HCEC 1CT (cell line): ENCODE measurements around the gene MARCHF9.
"Not testable (repeated sequence)": the region's sequence is repeated elsewhere in the genome, so short reads cannot be mapped to it uniquely, and the experiment has no call there.

Experiments
- DNase-seq: peaks from one replicate; pipeline ENCODE4 v3.0.0-alpha.2; 2017

MARCHF9 gene, protein sequence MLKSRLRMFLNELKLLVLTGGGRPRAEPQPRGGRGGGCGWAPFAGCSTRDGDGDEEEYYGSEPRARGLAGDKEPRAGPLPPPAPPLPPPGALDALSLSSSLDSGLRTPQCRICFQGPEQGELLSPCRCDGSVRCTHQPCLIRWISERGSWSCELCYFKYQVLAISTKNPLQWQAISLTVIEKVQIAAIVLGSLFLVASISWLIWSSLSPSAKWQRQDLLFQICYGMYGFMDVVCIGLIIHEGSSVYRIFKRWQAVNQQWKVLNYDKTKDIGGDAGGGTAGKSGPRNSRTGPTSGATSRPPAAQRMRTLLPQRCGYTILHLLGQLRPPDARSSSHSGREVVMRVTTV

DNA sequence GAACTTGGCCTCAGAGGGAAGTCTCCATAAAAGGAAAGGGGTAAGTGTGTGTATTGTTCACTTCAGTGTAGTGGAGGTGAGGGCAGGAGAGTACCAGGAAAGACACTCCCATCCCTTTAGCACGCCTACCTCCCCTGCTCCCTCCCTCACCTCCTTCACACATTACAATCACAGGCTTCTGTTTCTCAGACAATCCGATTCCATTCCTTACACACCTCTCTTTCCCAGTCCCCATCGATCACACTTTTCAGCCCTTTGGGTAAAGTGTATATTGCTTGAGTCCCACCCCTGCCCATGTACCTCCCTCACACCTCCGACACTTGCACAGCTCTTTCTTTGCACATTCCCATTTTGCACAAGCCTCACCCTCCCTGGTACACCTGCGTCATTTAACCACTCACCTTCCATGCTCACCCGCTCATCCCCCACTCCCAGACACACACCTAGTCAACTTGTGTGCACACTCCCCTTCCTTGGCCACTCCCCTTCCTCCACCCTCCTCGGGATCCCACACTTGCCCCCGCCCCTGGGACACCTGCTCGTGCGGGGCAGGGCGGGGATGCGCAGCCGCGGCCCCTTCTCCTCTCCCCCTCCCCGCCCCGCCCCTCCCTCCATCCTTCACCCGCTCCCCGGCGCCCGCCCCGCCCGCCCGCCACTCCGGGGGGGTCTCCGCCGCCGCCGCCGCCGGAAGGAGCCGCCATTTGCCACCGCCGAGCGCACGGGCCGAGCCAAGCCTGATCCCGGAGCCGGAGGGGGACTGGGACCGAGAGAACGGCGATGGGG, at the start of gene MARCHF9:
Gene MARCHF9 (plus strand): TSS at position 693 of the 783 bp plus-strand sequence. CDS start 426 bp downstream, outside the sequence.
- DNase-seq, result no peak

DNA sequence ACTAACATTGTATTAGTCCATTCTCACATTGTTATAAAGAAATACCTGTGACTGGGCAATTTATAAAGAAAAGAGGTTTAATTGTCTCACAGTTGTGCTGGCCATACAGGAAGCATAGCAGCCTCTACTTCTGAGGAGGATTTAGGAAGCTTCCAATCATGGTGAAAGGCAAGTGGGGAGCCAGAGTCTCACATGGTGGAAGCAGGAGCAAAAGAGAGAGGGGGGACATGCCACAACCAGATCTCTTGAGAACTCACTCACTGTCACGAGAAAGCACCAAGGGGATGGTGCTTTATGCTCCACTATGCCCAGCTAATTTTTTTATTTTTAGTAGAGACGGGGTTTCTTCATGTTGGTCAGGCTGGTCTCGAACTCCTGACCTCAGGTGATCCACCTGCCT, 47.7 kb upstream of the MARCHF9 start:
- no peak for DNase-seq

DNA sequence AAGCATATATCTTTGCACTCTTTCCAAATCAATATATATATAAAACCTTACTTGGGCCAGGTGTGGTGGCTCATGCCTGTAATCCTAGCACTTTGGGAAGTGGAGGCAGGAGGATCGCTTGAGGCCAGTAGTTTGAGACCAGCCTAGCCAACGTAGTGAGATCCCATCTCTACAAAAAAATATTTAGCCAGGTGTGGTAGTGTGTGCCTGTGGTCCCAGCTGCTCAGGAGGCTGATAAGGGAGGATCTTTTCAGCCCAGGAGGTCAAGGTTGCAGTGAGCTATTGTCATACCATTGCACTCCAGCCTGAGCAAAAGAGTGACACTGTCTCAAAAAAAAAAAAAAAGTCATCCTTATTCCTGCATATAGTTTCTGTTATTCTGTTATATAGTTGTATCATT, 46.6 kb upstream of the MARCHF9 start:
- DNase-seq, result no peak

DNA sequence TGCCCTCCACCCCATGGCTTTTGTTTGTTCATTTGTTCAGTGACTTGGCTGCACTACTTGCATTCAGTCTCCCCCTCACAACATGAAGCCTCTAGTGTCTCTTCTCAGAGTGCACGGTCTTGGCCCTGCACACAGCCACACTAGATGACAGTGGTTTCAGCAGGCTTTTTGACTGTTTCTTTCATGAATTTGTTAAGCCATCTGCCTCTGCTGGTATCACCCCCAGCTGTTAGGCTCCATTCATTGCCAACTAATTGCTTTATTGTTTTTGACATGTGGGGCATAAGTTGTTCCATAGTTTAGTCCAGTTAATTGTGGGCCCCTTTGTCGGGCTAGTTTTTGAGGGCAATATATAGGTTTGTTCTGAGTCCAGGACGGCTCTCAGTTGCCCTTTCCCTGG, 42.2 kb upstream of the MARCHF9 start:
- DNase-seq, result no peak

DNA sequence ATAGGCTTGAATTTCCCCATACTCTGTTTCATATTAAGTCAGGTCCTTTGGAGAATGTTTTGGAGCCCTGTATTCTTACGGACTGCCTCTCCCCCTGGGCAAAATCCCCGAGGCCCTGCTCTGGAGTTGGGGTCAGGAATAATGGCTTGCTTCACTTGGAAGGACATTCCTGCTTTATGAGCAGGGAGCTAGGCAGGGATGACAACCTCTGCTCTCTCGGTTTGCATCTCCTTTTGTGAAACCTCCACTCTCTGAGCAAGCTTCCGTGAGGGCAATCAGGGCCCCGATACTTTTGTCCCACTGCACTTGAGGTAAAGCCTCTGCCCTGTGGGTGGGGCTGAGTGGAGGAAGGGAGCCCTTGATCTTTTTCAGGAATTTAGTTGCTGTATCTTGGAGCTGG, 41.7 kb upstream of the MARCHF9 start:
- DNase-seq, result no peak

DNA sequence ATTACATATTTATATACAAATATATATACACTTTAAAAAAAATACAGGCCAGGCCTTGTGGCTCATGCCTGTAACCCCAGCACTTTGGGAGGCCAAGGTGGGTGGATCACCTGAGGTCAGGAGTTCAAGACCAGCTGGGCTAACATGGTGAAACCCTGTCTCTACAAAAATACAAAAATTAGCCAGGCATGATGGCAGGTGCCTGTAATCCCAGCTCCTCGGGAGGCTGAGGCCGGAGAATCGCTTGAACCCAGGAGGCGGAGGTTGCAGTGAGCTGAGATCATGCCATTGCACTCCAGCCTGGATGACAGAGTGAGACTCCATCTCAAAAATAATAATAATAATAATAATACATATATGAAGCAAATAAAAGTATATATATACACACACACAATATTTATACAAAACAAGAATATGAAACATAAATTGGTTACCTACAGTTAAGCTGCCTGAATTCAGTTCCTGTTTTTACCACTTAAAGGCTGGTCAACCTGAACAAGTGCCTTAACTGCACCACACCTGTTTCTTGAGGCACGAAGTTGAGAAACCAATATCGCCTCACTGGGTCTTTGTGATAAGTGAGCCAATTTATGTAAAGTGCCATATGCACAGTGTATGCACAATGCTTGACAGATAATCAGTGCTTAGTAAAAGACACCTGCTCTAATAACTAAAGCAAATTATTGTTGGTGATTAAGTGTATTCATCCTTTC, 39.7 kb upstream of the MARCHF9 start:
- not testable (repeated sequence) for DNase-seq

DNA sequence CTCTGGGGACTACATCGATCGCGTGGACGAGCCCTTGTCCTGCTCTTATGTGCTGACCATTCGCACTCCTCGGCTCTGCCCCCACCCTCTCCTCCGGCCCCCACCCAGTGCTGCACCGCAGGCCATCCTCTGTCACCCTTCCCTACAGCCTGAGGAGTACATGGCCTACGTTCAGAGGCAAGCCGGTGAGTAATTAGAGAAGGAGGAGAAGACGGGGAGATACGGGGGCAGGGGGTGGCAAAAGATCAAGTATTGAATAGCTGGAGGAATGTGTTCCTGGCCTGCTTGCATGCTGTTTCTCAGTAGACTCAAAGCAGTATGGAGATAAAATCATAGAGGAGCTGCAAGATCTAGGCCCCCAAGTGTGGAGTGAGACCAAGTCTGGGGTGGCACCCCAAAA, 39.1 kb upstream of the MARCHF9 start:
- no peak for DNase-seq

DNA sequence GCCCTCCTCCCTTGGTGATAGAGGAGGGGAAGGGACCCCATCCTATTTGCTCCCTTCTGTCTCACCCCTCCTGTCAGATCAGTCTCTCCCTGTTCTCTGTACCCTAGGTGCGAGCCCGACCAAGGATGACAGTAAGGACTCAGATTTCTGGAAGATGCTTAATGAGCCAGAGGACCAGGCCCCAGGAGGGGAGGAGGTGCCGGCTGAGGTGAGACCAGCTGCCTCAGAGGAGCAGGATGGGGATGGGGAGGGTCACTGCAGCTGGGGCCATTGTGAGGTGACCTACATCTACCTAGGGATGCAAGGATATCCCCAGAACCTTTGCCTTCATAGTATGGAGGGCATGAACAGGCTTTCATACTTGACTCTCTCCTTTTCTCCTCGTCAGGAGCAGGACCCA, 38.6 kb upstream of the MARCHF9 start:
- DNase-seq, result no peak

DNA sequence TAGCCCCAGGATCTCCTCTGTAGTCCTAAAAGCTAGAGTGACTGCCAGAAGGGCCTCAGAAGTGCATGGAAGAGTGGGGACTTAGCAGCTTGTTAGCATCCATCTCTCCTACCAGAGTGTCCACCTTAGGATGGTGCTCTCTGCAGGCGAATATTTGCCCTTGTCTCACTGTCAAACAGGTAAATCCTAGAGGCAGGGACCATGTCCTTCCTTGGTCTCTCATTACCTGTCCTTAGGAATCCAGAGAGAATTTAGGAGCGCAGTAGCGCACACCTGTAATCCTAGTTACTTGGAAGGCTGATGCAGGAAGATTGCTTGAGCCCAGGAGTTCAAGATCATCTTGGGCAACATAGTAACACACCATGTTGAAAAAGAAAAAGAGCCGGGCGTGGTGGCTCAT, 37.8 kb upstream of the MARCHF9 start:
- DNase-seq, result no peak

DNA sequence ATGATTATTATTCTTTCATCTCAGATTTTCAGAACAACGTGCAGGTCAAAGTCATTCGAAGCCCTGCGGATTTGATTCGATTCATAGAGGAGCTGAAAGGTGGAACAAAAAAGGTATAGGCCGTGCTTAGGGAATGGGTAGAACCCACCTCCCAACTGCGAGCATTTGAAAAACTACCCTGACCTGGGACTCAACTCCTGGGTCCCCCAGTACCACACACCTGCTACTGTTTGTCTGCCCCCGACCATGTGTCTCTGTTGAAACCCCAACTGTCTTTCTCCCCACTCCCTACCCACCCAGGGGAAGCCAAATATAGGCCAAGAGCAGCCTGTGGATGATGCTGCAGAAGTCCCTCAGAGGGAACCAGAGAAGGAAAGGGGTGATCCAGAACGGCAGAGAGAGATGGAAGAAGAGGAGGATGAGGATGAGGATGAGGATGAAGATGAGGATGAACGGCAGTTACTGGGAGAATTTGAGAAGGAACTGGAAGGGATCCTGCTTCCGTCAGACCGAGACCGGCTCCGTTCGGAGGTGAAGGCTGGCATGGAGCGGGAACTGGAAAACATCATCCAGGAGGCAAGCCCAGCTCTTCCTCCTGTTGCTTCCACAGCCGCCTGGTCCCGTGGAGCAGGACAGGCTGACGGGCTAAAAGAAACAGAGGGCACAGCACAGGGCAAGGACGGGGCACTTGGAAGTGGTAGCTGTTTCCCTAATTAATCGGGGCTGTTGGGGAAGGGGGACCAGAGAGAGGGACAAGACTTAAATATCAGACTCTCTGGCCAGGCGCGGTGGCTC, 36.9 kb upstream of the MARCHF9 start:
- DNase-seq, result no peak

DNA sequence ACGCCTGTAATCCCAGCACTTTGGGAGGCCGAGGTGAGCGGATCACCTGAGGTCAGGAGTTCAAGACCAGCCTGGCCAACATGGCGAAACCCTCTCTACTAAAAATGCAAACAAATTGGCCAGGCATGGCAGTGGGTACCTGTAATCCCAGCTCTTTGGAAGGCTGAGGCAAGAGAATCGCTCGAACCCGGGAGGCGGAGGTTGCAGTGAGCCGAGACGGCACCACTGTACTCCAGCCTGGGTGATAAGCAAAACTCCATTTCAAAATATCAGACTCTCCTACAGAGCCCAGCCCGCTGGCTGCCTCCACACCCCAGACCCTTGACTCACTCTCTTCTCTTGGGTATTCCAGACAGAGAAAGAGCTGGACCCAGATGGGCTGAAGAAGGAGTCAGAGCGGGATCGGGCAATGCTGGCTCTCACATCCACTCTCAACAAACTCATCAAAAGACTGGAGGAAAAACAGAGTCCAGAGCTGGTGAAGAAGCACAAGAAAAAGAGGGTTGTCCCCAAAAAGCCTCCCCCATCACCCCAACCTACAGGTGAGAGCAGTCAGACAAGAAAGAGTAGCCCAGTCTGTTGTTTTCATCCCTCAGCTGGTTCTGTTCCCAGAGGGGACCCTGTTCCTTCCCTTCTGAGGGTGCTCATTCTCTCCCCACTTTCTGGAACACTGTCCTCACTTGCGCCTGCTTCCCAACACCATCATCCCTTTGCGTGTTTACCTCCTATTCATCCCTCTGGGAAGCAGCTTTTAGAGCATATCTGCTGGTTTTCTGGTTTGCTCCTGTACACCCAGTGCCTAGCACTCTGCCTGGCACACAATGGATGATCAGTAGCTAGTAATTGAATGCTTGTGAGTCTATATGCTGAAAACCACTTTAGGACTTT, 36.0 kb upstream of the MARCHF9 start:
- no peak for DNase-seq

DNA sequence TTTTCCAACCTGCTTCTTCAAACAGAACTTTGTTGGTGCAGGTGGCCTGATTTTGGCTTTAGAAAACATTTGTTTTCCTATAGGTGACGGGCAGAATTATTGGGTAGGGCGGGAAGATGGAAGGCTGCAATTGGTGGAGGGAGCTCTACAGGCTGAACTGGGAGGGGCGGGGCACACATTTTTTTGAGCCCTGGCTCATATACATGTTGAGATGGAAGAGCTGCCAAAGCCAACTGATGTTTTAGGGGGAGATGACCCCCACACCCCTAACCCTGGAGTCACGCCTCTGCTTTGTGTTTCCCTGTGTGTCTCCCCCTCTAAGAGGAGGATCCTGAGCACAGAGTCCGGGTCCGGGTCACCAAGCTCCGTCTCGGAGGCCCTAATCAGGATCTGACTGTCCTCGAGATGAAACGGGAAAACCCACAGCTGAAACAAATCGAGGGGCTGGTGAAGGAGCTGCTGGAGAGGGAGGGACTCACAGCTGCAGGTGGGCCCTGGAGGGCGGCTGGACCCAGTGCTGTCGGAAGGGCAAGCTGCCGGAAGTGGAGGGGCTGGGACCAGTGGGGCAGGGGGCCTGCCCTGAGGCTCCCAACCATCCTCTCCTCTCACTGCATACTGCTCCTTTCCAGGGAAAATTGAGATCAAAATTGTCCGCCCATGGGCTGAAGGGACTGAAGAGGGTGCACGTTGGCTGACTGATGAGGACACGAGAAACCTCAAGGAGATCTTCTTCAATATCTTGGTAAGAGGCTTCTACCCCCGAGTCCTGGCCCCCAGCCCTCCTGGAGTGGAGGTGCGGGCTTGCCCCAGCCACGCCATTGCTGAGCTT, 34.9 kb upstream of the MARCHF9 start:
- DNase-seq, result no peak

DNA sequence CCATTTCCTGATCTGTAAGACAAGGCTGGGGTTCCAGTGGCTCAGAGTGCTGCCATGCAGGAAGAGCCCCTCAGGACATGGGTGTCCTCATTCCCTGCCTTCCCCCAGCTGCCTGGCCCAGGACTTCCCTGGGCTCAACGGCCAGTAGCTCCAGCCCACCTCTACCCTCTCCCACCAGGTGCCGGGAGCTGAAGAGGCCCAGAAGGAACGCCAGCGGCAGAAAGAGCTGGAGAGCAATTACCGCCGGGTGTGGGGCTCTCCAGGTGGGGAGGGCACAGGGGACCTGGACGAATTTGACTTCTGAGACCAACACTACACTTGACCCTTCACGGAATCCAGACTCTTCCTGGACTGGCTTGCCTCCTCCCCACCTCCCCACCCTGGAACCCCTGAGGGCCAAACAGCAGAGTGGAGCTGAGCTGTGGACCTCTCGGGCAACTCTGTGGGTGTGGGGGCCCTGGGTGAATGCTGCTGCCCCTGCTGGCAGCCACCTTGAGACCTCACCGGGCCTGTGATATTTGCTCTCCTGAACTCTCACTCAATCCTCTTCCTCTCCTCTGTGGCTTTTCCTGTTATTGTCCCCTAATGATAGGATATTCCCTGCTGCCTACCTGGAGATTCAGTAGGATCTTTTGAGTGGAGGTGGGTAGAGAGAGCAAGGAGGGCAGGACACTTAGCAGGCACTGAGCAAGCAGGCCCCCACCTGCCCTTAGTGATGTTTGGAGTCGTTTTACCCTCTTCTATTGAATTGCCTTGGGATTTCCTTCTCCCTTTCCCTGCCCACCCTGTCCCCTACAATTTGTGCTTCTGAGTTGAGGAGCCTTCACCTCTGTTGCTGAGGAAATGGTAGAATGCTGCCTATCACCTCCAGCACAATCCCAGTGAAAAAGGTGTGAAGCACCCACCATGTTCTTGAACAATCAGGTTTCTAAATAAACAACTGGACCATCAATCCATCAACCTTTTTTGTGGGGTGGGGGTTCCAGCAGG, 34.0 kb upstream of the MARCHF9 start:
- DNase-seq, result no peak

DNA sequence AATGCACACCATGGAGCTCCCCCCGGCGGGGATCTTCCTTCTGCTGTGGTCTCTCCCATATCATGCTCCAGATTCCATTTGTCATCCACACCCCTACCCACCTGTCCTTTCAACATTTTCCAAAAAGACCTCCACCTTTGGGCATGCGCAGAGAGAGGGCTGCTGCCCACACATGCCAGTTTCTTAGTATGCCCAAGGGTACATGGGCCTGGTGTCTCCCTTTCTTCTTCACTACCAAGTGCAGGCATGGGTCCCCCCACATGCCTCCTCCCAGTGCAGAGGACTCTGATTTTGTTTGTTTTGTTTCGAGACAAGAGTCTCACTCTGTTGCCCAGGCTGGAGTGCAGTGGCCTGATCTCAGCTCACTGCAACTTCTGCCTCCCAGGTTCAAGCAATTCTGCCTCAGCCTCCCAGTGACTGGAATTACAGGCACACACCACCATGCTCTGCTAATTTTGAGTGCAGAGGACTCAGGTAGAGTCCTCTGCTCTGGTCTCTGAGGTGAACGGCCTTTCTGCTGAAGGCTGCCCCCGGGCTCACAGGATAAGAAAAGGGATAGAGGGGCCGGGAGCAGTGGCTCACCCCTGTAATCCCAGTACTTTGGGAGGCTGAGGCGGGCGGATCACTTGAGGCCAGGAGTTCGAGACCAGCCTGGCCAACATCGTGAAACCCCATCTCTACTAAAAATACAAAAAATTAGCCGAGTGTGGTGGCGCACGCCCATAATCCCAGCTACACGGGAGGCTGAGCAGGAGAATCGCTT, 32.9 kb upstream of the MARCHF9 start:
- not testable (repeated sequence) for DNase-seq

DNA sequence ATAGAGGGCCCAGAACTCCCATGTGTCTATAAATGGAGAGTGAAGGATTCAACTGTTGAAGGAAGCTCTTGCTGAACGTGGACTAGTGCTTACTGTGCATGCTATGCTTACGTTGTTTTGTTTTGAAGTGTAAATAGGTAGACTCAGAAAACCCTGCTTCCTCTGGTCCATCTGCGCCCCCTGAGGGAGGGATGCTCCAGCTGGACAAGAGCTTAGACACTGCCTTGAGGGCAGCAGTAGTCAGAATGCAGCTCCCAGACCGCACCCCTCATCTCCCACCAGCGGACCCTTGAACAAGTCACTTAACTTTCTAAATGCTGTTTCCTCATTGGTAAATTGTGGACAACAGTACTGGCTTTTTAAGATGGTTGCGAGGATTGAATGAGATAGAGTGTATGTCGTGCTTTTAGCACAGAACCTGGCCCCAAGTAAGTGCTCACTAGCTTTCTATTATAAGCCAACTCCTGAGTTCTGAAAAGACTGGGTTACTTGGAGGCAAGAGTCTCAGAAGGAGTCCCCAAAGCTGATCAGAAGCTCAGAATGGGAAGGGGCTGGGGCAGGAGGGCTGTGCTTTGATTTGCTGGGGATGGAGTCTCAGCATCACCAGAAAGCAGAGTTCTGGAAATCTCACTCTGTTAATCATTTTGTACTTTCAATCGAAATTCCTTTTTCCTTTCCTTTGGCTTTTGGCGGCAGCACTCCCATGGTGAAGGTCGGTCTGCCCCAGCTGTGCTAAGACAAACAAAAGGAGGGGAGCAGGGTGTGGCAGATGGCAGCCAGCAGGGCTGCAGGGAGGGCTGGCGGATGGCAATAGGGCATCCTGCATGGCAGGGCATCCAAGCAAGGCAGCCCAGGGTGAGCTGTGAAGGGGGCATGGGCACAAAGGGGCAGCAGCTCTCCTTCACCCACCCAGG, 31.9 kb upstream of the MARCHF9 start:
- no peak for DNase-seq

DNA sequence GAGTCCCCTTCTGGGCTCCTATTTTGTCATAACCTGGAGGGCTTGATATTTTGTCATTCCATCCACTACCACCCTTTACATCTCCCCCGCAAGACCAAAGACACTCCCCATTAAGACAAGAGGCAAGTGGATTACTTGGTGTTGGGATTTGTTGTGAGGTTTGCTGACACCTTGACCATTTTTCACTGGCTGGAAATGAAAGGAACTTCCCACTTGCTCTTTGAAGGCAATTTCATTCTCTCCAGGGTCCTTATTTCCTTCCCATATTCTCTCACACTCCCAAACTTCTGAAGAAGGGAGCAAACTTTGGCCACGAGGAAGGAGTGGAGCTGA, 31.3 kb upstream of the MARCHF9 start:
- DNase-seq, result no peak

DNA sequence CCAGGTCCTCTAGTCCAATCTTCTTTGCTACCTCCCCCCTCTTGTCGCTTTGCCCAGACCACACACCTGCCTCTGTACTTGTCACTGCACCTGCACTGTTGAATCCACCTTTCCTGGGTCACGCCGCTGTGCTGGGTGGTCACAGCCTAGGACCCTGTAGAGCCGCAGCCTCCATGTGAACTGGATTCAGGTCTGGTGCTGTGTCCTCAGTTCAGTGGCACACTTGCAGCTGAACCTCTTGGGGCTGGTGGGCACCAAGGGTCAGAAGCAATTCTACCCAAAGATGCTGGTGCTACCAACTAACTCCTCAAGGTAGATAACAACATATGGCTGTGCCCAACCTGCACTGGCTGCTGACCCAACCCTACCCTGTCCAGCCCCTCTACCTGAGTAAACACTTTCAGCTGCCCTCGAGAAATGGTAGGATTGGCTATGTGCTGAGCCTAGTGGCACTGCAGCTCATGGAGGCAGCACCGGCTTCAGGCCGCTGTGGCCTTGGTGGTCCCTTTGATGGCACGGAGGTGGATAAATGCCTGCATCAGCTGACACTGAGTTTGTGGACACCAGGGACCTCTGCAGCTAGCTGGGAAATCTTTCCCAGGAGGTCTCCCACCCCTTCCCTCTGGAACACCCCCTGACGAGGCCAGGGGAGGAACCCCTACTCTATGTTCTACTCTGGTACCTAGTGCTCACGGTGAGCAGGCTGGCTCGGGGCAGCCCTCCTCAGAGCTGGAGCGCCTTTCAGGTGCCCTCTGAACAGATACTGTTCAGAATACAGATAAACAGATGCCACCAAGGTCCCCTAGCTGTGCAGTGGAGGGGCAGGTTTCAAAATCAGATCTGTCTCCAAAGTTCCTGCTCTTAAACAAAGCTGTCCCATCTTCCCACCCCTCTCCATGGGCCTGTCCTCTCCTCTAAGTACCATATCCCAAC, 30.6 kb upstream of the MARCHF9 start:
- no peak for DNase-seq
